GM10847 (cell line): ENCODE results near the gene DACH2.

Source experiments
- POLR2A ChIP-seq: IDR thresholded peaks from 2 replicates; pipeline ENCODE4 v1.6.1; 2011; ENCODE audit not compliant: insufficient read length; ENCODE audit errors: extremely low read depth

The DACH2 gene

DNA sequence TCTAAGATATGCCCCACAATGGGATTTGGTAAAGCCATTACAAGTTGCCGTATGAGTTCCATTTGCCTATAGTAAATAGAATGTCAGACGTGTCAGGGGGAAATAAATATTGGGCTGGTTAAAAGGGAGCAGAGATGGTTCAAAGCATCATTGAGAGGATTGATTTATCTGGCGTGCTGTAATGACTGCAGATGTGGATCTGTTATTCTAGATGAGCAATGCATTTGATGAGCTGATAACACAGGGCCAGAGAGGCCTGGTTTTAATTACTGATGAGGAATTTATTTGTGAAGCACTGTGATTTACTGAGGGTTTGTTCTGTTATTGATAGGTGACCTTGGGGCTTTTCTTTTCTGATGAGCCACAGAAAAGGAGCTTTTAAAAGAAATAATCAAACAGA, 62.5 kb downstream of the DACH2 start:
- no peak for TF ChIP-seq POLR2A

- TF ChIP-seq POLR2A = no peak
Observed at GRCh38 chrX:86215260-86215659, 67.0 kb downstream of the DACH2 start.

DNA sequence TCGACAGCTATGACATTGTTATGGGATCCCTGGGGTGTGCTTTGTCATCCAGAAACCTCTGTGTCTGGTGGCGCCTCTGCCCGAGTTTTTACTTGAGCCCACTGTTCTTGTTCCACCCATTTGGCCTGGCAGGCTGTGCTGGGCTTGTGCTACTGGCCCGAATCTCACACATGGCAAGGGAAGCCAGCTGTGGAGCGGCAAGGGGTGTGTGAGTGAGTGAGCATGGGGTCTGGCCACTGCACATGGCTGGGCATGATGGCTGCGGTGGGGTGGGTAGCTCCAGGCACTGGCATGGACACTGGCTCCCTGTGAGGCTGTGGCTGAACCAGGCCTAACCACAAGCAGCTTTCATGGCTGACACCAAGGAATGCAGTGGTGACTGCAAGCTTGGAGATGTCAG, 89.2 kb downstream of the DACH2 start:
- no peak for TF ChIP-seq POLR2A

DNA sequence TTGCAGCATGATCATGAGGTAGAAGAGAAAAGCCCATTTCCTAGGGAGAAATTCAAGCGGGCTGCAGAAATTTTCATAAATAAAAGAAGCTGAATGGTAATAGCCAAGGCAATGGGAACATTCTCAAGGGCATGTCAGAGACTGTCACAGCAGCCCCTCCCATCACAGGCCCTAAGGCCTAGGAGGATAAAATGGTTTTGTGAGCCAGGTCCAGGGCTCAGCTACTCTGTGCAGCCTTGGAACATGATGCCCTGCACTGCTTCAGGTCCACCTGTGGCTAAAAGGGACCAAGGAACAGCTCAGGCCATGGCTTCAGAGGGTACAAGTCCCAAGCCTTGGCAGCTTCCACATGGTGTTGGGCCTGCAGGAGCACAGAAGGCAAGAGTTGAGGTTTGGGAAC, 93.3 kb downstream of the DACH2 start:
- no peak for TF ChIP-seq POLR2A

GRCh38 chrX:86263526-86263925, 115.3 kb downstream of the DACH2 start:
- TF ChIP-seq POLR2A = no peak

GRCh38 chrX:86295293-86295692, 147.0 kb downstream of the DACH2 start:
- TF ChIP-seq POLR2A = no peak

- TF ChIP-seq POLR2A = no peak
Observed at GRCh38 chrX:86322913-86323312, 174.7 kb downstream of the DACH2 start.

GRCh38 chrX:86329174-86329573, 180.9 kb downstream of the DACH2 start:
- TF ChIP-seq POLR2A = no peak

- TF ChIP-seq POLR2A = no peak
Observed at GRCh38 chrX:86348669-86349068, 200.4 kb downstream of the DACH2 start.

DNA sequence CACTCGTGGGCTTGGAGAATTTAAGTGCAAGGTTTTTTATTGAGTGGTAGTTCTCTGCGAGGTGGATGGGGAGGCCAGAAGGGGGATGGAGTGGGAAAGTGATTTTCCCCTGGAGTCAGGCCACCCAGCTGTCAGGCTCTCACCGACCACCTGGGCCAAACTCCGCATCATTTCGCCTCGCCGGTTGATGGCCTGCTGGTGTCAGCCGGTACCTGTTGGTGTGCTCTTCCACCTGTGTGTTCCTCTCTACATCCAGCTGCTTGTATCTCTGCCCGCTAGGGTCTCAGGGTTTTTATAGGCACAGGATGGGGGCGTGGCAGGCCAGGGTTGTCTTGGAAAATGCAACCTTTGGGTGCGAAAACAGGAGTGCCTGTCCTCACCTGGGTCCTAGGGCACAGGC, 200.9 kb downstream of the DACH2 start:
- TF ChIP-seq POLR2A = no peak

GRCh38 chrX:86369847-86370630, 221.8 kb downstream of the DACH2 start:
- TF ChIP-seq POLR2A = no peak

DNA sequence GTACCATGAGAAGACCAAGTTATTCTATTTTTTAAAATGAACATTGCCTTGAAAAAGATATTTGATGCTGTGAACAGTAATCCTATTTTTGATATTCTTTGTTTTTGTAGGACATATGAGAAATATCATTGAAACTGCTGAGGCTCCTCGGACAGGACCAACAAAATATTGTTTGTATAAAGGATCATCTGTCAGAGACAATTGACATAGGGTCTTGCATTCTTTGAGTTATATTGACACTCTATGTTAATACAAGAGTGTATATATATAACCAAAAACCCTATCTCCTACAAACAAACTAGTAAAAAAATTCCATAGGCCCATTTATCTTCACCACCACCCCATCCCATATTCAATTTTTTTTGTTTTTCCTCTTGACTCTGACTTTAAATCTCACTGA, 222.7 kb downstream of the DACH2 start:
- no peak for TF ChIP-seq POLR2A

DNA sequence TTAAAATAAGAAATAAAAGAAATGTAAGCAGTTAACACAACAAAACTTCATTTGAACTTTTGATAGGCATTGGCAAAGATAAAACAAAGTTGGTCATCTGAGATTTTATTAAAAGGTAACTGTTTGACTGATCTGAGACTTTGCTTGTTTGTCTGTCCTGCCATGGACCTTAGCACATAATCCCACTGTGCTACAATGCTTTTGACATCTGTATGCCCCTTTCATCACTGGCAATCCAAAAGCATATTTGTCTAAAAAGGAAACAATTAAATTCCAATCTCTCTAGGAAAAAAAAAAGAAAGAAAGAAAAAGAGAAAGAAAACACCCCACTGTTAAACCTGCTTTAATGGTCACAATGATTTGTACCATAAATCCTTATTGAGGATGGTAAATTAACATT, 231.0 kb downstream of the DACH2 start:
- TF ChIP-seq POLR2A = no peak

GRCh38 chrX:86383681-86384540, 235.7 kb downstream of the DACH2 start:
- TF ChIP-seq POLR2A = no peak

DNA sequence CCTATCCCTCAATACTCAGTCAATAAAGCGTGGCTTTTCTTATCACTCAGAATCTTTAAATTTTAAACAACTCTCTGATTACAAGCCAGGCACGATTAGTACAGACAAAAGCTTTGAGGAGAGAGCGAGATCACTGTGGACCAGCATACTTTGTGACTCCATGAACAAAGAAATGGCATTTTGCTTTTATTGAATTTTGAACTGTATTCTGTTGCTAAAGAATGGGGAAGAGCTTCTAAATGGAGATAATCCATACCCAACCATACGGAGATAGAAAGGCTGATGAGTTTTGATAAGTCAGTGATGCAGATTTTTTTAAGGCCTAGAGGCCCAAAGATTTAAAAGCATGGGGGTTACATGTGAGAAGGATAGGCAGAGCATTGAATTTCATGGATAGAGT, 259.1 kb downstream of the DACH2 start:
- TF ChIP-seq POLR2A = no peak

DNA sequence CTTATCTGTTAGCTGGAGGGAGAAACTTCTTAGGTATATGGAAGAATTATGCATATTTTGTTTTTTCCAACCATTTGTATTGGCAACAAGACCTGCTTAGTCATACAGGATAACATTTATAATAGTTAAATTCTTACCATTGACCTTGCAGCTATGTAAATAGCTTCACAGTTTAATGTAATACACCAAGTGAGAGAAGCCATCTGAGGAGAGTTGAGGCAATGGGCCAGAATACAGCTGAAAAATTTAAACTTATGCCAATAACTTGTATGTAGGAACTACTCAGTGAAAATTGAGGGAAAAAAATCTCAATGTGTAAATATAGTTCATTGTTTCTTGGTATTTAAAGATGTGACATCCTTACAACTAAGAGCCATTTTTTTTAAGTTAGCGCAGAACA, 273.5 kb downstream of the DACH2 start:
- TF ChIP-seq POLR2A = no peak

DNA sequence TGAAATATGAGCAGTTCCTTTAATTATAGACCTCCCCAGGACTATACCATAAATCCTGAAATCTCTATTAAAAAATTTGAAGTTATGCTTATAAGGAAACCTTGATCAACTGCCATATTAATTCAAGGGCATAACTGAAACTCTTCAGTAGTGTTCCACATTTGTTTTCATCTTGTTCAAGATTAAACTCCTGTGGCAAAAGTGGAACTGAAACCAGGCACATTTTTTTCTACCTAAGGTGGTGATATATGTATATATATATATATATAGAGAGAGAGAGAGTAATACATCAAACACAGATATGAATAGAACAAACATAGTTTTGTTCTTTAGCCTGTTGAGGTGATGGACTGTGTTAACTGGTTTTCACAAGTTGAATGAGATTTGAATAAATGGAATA, 287.9 kb downstream of the DACH2 start:
- TF ChIP-seq POLR2A = no peak

DNA sequence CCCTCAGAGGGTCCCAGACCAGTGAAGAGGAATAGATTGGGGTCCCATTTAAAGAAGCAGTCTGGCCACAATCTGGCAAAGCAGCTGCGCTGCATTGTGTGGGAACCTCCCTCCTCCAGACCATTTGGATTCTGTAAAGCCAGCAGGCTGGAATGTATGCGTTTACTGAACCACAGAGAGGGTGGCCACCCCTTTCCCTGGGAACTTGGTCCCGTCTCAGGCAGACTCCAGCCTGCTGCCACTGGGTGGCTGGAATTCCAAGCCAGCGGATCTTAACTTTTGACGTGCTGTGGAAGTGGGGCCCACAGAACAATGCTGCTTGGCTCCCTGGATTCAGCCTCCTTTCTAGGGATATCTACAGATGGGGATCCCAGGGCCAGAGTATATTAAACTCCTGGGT, 307.2 kb downstream of the DACH2 start:
- no peak for TF ChIP-seq POLR2A
